Measurements from ENCODE around the gene AFF2.

Gene AFF2

DNA sequence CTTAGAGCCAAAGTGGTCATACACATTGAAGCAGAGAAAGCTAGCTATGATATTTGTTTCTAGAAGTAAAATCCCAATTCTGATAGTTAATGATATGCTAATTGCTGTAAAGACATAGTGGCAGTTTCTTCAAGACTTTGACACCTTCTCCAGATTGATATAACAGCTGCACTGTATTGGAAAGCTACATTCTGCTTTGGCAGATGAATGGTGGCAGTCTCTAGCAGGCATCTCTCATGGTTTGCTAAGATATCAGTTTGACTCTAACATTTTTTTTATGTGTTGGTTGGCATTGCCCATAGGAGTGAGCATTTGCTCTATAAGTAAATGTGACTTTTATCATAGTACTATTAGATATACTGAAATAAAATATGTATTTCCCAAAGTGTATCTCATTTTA is 128.2 kb downstream of the AFF2 start:
- TF ChIP-seq, protein P1, sequence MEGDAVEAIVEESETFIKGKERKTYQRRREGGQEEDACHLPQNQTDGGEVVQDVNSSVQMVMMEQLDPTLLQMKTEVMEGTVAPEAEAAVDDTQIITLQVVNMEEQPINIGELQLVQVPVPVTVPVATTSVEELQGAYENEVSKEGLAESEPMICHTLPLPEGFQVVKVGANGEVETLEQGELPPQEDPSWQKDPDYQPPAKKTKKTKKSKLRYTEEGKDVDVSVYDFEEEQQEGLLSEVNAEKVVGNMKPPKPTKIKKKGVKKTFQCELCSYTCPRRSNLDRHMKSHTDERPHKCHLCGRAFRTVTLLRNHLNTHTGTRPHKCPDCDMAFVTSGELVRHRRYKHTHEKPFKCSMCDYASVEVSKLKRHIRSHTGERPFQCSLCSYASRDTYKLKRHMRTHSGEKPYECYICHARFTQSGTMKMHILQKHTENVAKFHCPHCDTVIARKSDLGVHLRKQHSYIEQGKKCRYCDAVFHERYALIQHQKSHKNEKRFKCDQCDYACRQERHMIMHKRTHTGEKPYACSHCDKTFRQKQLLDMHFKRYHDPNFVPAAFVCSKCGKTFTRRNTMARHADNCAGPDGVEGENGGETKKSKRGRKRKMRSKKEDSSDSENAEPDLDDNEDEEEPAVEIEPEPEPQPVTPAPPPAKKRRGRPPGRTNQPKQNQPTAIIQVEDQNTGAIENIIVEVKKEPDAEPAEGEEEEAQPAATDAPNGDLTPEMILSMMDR (IDR thresholded peaks at IDR 0.05; ENCODE audit: control extremely low read depth, extremely low read depth, low read depth, missing control alignments) = no peak
- POLR2A ChIA-PET = no interaction called here
- CTCF ChIA-PET = no interaction called here
- DNase-seq (ENCODE audit: extremely low spot score) = no peak

DNA sequence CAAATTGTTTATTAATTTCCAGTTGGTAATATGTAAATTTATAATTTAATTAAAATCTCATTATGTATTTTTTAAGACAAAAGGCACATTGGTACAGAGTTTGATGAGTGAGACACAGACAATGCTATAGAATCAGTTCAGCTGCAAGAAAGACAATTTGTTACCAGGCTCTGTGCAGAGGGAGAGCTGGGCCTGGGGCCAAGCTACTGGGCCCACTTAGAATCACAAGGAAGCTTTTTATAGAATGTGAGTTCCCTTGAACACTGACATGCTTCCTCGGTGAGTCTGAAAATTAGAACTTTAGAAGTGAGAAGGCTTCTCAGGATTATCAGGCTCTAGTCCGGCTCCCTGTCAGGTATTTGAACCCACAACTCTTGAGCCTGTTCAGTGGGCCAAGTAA is 129.0 kb downstream of the AFF2 start:
- TF ChIP-seq, protein P1 (IDR thresholded peaks at IDR 0.05; ENCODE audit: control extremely low read depth, extremely low read depth, low read depth, missing control alignments) = no peak
- CTCF ChIA-PET = interaction anchor here (1.5 kb wide), 1 partner anchor 10 kb away, joined by 4 read pairs; no protein-coding TSS in a partner anchor
- DNase-seq (ENCODE audit: extremely low spot score) = no peak
- POLR2A ChIA-PET = no interaction called here

DNA sequence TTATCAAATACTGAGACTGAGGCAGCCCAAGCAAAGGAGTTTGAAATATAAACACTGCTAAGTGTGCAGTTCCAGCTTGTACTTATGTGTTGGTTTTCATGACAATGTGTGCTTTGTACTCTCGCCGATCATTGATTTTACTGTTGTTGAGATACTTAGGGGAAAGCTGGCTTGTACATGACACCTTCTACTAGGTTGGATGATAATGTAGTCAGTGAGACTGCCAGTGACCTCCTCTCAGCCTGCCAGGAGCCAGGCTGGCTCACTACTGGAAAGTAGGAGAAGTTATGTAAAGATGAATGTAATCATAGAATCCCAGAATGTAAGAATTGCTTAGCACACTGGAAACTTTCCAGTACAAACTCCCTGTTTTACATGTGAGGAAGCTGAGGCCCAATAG is 132.0 kb downstream of the AFF2 start:
- TF ChIP-seq, protein P1 (IDR thresholded peaks at IDR 0.05; ENCODE audit: control extremely low read depth, extremely low read depth, low read depth, missing control alignments) = no peak
- no peak for DNase-seq (ENCODE audit: extremely low spot score)
- ChIA-PET CTCF (no interaction called here), POLR2A (no interaction called here)

DNA sequence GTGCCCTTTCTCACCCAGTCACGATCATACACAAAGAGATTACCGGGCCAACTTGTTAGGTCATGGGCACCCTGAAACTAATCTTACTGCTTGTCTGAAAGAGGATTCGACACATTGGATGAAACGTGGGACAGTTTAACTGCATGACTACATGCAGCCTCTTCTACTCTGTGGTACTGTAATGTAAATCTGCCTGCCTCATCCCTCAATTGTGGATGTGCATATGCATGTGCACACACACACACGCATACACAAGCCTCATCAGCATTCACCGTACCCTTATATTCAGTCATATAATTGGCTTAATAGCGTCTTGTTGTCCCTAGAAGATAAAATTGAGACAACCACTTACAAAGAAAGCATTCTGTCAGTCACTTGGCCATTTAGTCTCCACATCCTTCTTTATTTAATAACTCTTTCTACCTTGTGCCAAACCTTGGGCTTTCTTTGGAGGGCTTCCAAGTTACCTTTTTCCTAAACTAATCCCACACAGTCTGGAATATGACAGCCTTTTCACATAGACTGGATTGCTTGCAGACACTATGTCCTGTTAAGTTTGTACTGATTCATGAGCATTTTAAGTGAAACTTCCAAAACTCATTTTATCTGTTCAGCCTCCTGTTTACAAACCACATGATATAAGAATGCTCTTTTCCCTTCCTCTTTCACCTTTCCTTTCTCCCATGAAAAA is 132.9 kb downstream of the AFF2 start:
- POLR2A ChIA-PET = no interaction called here
- TF ChIP-seq, protein P1 (IDR thresholded peaks at IDR 0.05; ENCODE audit: control extremely low read depth, extremely low read depth, low read depth, missing control alignments) = no peak
- no peak for DNase-seq (ENCODE audit: extremely low spot score)
- CTCF ChIA-PET = no interaction called here

DNA sequence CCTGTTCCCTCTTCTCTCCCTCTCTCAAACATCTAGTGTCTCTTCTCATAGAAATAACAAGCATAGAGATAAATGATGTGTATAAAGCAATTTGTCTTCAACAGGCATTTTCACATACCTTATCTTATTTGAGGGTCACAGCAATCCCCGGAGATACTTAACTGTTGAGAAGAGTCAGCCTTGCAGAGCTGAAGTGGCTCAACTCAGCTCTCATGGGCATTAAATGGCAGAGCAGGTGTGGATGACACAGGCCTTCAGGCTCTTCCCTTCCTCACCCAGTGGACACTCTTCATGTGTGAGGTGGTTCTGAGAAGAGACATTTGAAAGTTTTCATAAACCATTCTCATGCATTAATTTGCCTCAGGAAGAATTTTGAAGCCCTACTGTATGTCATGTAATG is 134.2 kb downstream of the AFF2 start:
- ChIA-PET CTCF (no interaction called here), POLR2A (no interaction called here)
- TF ChIP-seq, protein P1 (IDR thresholded peaks at IDR 0.05; ENCODE audit: control extremely low read depth, extremely low read depth, low read depth, missing control alignments) = no peak
- no peak for DNase-seq (ENCODE audit: extremely low spot score)

DNA sequence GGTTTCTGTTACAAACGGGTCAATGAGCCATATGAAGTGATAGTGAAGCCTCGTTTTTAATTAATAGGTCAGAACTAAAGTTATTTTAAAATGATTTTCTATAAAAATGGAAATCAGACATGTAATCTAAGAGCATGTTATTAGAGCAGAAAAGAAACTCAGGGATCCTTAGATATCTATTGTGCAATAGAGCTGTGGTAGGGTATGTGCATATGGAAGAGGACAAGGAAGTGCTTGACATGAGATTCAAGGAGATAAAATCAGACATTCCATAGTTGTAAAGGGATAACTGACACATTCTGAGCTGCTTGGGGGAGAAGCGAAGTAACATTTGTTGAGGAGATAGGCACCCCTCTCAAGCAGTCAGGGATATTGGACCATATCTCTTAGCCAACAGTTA is 143.0 kb downstream of the AFF2 start:
- POLR2A ChIA-PET = no interaction called here
- DNase-seq (ENCODE audit: extremely low spot score) = no peak
- TF ChIP-seq, protein P1 (IDR thresholded peaks at IDR 0.05; ENCODE audit: control extremely low read depth, extremely low read depth, low read depth, missing control alignments) = no peak
- CTCF ChIA-PET = no interaction called here

Data from GM10248 (cell line).